ENCODE measurements around the gene FGF3. TPM values are rescaled to one million over a fixed set of nuclear protein-coding genes. Genes with fewer than 3 reads are reported as not detected.
A peak's percentile ranks its signal among the peaks of the same experiment; 100 is the strongest.

The FGF3 gene
- total RNA-seq, 1 donor from 2014 or later: not detected

DNA sequence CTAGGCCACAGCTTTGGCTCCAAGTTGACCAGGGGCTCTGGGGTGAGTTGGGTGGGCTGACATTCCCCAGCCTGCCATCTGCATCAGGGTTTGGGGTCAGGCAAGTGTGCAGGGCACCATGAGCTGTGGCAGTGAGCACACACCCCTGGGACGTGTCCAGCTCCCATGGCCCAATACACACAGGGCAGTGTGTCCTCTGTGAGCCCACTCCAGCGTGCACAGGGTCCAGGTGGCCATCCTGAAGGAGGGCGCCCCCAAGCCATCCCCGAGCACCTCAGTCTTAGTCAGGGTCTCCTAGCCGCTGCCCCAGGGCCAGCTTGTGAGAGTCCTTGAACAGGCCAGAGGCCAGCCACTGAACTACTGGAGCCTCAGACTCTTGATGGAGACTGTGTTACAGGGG lies 1.2 kb upstream of the FGF3 start:
- Mint-ChIP-seq H3K27ac (ENCODE audit: unreplicated experiment) (no peak overlapping the region), H3K9me3 (ENCODE audit: unreplicated experiment) (no peaks in the 10 kb centered on the region), H3K27me3 (ENCODE audit: unreplicated experiment) (peaks cover 20% of the 10 kb centered on the region), H3K4me3 (ENCODE audit: unreplicated experiment) (no peak overlapping the region), H3K36me3 (ENCODE audit: low read depth, unreplicated experiment) (no peaks in the 10 kb centered on the region), H3K4me1 (ENCODE audit: unreplicated experiment) (no peaks in the 10 kb centered on the region)
- TF ChIP-seq, protein P1, sequence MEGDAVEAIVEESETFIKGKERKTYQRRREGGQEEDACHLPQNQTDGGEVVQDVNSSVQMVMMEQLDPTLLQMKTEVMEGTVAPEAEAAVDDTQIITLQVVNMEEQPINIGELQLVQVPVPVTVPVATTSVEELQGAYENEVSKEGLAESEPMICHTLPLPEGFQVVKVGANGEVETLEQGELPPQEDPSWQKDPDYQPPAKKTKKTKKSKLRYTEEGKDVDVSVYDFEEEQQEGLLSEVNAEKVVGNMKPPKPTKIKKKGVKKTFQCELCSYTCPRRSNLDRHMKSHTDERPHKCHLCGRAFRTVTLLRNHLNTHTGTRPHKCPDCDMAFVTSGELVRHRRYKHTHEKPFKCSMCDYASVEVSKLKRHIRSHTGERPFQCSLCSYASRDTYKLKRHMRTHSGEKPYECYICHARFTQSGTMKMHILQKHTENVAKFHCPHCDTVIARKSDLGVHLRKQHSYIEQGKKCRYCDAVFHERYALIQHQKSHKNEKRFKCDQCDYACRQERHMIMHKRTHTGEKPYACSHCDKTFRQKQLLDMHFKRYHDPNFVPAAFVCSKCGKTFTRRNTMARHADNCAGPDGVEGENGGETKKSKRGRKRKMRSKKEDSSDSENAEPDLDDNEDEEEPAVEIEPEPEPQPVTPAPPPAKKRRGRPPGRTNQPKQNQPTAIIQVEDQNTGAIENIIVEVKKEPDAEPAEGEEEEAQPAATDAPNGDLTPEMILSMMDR (IDR thresholded peaks at IDR 0.05; ENCODE audit: unreplicated experiment): no peak
- no peak for DNase-seq (ENCODE audit: low spot score)

- Mint-ChIP-seq H3K9me3 (ENCODE audit: unreplicated experiment) (no peaks in the 10 kb centered on the region), H3K4me1 (ENCODE audit: unreplicated experiment) (no peaks in the 10 kb centered on the region), H3K27ac (ENCODE audit: unreplicated experiment) (no peak overlapping the region), H3K4me3 (ENCODE audit: unreplicated experiment) (no peak overlapping the region), H3K27me3 (ENCODE audit: unreplicated experiment) (peaks cover 22% of the 10 kb centered on the region), H3K36me3 (ENCODE audit: low read depth, unreplicated experiment) (no peaks in the 10 kb centered on the region)
- no peak for DNase-seq (ENCODE audit: low spot score)
- TF ChIP-seq, protein P1 (IDR thresholded peaks at IDR 0.05; ENCODE audit: unreplicated experiment): no peak
Measured at GRCh38 chr11:69819541-69820070, 390 bp upstream of the FGF3 start.

- DNase-seq (ENCODE audit: low spot score): no peak
- Mint-ChIP-seq H3K27me3 (ENCODE audit: unreplicated experiment) (peaks cover 22% of the 10 kb centered on the region), H3K4me1 (ENCODE audit: unreplicated experiment) (no peaks in the 10 kb centered on the region), H3K36me3 (ENCODE audit: low read depth, unreplicated experiment) (peaks cover 5% of the 10 kb centered on the region), H3K27ac (ENCODE audit: unreplicated experiment) (no peak overlapping the region), H3K9me3 (ENCODE audit: unreplicated experiment) (no peaks in the 10 kb centered on the region), H3K4me3 (ENCODE audit: unreplicated experiment) (no peak overlapping the region)
- TF ChIP-seq, protein P1 (IDR thresholded peaks at IDR 0.05; ENCODE audit: unreplicated experiment): no peak
Measured at GRCh38 chr11:69818231-69818602, 999 bp downstream of the FGF3 start.

DNA sequence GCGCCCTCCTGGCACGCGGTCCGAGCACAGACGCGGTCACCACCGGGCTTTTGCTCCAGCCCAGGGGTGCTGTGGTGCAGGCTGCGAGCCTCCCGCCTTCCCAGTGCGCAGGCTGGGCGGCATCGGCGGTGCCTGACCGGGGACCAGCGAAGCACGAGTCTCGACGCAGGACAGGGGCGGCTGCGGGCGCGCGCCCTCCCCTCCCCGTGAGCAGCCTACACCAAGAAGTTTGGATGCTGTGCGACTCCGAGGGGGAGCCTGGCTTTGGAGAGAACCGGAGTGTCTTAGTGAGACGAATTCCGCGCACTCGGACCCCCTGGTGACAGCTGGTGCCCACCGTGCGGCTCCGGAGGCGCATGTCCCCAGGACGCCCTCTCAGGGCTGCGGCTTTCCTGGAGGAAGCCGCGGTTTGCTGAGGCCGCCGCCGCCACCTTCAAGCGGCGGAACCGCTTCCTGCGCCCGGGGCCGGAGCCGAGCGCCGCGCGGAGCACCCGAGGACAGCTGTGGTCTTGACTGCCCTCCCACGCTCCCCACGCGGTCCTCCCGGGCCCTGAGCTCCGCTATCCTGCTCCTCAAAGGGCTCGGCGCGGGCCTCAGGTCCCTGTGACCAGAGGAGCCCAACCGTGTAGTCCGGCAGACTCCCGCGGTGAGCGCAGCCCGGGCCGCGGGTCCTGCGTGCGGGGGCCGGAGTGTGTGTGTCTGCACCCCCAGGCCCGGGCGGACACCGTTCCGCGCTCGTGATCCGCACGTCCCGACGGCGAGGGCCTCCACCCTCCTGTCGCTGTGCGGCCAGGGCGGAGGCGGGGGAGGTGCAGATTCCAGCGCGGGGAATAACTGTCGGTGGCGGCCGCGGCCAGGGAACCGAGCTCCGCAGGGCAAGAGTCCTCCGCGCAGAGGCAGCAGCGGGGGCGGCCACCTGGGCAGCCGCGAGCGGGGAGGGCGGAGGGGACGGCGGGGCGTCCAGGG lies 1.7 kb downstream of the FGF3 start:
- Mint-ChIP-seq H3K36me3 (ENCODE audit: low read depth, unreplicated experiment) (peaks cover 5% of the 10 kb centered on the region), H3K4me3 (ENCODE audit: unreplicated experiment) (no peak overlapping the region), H3K27me3 (ENCODE audit: unreplicated experiment) (peaks cover 23% of the 10 kb centered on the region), H3K27ac (ENCODE audit: unreplicated experiment) (no peak overlapping the region), H3K4me1 (ENCODE audit: unreplicated experiment) (no peaks in the 10 kb centered on the region), H3K9me3 (ENCODE audit: unreplicated experiment) (no peaks in the 10 kb centered on the region)
- peak; percentile 28 for DNase-seq (ENCODE audit: low spot score)
- TF ChIP-seq, protein P1 (IDR thresholded peaks at IDR 0.05; ENCODE audit: unreplicated experiment): no peak

DNA sequence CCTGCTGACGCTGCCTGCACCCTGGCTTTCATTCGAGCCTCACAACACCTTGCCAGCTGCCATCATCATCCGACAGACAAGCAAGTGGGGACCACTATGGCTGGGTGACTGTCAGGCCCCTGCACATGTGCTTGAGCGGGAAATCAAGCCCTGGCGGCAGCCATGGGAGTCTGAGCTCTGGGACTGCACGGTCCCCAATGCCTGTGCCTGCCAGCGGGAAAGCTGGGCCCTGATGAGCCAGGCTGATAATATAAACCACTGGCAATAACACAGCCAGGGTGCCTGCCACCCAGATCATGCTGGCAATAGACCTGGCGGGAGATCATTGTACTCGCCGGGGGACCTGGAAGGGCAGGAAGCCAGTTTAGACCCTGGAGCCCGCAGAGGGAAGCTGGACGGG lies 2.5 kb downstream of the FGF3 start:
- H3K4me3 Mint-ChIP-seq (ENCODE audit: unreplicated experiment): no peak overlapping the region
- no peaks in the 10 kb centered on the region for H3K4me1 Mint-ChIP-seq (ENCODE audit: unreplicated experiment)
- H3K36me3 Mint-ChIP-seq (ENCODE audit: low read depth, unreplicated experiment): peaks cover 5% of the 10 kb centered on the region
- TF ChIP-seq, protein P1 (IDR thresholded peaks at IDR 0.05; ENCODE audit: unreplicated experiment): no peak
- H3K27ac Mint-ChIP-seq (ENCODE audit: unreplicated experiment): no peak overlapping the region
- DNase-seq (ENCODE audit: low spot score): no peak
- H3K27me3 Mint-ChIP-seq (ENCODE audit: unreplicated experiment): peaks cover 23% of the 10 kb centered on the region
- no peaks in the 10 kb centered on the region for H3K9me3 Mint-ChIP-seq (ENCODE audit: unreplicated experiment)
